ENCODE data around the gene PACSIN2.

- TF ChIP-seq CTCF (IDR thresholded peaks at IDR 0.05) = no peak
- no peak for TF ChIP-seq POLR2A (IDR thresholded peaks at IDR 0.05)
- TF ChIP-seq EP300 (IDR thresholded peaks at IDR 0.05) = no peak
- no peak for TF ChIP-seq POLR2AphosphoS5 (IDR thresholded peaks at IDR 0.05)
Measured at GRCh38 chr22:42860968-42861367, 154.0 kb downstream of the PACSIN2 start.

Measured in sigmoid colon (tissue), 4 donors.